Stimulated activated CD8-positive, alpha-beta memory T cell treated with anti-CD3 and anti-CD28 coated beads, Interleukin-7, amount 100 ng/mL, for 24 hours (primary cell): Measurements from ENCODE around the gene ZNF469.
"Not testable (repeated sequence)": the region's sequence is repeated elsewhere in the genome, so short reads cannot be mapped to it uniquely, and the experiment has no call there.

Source experiments
- DNase-seq: peaks from one replicate; pipeline ENCODE4 v3.0.0-alpha.2; 2020; ENCODE audit warnings: low read depth

Gene ZNF469

DNA sequence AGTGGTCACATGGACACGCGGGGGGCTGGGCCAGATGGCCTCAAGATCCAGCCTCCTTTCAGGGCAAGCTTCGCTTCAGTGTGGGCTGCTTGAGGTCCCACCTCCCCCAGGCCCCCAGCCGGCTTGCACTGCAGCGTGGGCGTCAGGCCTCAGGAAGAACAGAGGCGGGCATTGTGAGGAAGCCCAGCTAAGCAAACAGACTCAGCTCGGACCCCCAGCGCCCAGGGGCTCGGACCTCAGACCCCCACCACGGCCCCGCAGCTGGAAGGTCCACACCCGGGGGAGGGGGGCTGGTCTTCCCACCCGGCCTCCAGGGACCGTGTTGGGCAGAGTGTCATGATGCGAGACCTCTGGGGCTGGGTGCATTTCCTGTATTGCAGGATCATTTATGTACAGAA, 24.7 kb upstream of the ZNF469 start:
- DNase-seq = no peak

DNA sequence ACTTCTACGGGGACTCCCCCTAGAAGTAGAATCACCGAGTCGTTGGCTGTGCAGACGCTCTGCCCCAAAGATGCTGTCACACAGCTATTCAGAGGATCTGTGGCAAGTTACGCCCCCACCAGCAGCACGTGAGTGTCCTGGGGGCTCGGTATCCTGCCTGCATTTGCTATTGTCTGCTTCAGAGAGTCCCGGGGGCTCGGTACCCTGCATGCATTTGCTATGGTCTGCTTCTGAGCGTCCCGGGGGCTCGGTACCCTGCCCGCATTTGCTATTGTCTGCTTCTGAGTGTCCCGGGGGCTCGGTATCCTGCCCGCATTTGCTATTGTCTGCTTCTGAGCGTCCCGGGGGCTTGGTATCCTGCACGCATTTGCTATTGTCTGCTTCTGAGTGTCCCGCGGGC, 23.8 kb upstream of the ZNF469 start:
- no peak for DNase-seq

DNA sequence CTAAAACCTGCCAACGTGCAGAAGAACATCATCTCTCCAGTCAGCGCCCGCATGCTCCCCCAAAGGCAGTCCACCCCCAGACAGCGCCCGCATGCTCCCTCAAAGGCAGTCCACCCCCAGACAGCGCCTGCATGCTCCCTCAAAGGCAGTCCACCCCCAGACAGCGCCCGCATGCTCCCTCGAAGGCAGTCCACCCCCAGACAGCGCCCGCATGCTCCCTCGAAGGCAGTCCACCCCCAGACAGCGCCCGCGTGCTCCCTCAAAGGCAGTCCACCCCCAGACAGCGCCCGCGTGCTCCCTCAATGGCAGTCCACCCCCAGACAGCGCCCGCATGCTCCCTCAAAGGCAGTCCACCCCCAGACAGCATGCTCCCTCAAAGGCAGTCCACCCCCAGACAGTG, 22.4 kb upstream of the ZNF469 start:
- not testable (repeated sequence) for DNase-seq

DNA sequence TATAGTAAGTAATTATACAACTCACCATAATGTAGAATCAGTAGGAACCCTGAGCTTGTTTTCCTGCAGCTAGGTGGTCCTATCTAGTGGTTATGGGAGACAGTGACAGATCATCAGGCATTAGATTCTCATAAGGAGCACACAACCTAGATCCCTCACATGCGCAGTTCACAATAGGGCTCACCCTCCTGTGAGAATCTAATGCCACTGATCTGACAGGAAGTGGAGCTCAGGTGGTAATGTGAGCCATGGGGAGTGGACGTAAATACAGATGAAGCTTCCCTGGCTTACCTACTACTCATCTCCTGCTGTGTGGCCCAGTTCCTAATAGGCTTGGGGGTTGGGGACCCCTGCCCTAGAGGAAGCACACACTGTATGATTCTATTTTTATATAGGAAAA, 21.8 kb upstream of the ZNF469 start:
- no peak for DNase-seq

DNA sequence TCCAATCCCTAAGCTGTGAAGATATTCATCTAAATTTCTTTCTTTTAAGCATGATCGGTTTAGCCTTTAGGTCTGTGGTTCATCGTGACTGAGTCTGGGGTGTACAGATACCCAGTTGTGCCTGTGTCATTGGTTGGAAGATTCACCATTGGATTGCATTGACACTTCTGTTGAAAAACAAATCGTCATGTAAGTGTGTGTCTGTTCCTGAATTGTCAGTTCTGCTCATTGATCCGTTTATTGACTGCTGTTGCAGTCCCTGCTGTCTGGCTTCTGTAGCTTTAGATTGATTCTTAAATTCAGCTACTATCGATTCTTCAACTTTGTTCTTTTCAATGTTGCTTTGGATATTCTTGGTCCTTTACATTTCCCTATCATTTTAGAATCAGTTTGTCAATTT, 21.0 kb upstream of the ZNF469 start:
- no peak for DNase-seq

DNA sequence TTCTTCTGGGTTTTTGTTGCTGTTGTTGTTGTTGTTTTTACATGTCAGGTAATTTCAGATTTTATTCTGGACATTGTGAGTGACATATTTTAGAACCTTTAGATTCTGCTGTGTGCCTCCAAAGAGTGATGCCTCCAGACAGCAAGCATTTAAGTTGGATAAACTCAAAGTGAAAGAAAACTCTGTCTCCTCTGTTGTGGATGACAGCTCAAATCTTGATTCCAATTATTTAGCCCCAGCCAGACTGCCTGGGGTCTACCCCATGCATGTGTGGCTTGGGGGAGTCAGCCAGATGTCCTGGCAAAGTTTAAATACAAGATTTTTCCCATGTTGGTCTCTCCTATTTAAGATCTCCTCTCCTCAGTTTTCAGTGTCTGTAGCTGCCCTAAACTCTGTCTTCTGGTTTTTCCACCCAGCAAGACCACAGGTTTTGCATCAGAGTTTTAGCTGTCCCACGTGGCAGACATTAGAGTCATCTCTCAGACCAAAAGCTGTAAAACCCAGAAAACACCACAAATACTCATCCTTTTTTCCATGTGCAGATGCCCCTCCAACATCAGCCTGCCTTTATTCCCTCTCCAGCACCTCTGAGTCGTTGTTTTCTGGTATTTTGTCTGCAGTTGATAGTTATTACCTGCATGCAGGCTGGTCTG, 19.4 kb upstream of the ZNF469 start:
- no peak for DNase-seq

DNA sequence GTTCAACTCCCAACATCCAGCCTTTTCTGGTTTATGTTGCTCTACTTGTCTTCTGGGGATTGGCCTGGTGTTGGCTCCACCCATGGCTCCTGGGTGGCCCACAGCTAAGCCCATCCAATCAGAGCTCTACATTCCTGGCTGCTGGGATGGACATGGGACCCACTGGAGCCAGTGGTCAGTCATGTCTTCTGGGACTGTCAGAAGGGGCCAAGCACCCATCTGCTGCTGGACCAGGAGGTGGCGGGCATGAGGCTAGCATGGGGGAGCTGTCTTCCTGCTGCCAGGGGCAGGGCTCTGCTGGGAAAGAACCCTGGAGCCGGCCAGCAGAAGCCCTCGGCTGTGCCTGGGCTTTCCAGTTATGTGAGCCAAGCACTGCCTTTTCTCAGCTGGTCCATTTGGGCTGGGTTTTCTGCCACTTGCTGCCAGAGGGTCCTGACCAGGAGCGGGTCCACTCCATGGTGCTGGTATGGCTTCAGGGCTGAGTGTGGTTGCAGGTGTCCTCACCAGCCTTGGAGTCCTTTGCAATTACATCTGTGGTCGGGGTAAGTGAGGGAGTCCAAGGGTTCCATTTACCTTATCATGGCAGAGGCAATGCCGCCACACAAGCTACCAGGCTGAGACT, 17.4 kb upstream of the ZNF469 start:
- DNase-seq = no peak

DNA sequence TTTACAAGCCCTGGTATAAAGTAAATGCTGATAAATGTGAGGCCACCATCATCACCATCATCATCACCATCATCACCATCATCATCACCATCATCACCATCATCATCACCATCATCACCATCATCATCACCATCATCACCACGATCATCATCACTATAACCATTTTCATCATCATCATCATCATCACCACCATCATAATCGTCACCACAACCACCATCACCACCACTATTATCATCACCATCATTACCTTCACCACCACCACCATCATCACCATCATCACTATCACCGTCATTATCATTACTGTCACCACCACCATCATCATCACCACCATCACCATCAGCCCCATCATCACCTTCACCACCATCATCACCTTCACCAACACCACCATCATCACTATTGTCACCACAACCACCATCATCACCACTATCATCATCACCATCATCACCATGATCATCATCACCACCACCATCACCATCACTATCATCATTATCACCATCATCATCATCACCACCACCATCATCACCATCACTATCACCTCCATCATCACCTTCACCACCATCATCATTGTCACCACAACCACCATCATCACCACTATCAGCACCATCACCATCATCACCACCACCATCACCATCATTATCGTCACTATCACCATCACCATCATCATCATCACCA, 16.6 kb upstream of the ZNF469 start:
- DNase-seq = no peak

DNA sequence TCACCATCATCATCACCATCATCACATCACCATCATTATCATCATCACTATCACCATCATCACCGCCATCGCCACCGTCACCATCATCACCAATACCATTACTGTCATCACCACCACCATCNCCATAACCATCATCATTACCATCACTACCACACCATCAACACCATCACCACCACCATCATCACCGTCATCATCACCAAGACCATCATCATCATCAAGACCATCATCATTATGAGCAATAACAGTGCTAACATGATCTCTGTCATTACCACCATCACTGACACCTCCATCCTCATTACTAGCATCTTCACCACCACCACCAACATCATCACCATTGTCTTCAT, 16.1 kb upstream of the ZNF469 start:
- DNase-seq = no peak

DNA sequence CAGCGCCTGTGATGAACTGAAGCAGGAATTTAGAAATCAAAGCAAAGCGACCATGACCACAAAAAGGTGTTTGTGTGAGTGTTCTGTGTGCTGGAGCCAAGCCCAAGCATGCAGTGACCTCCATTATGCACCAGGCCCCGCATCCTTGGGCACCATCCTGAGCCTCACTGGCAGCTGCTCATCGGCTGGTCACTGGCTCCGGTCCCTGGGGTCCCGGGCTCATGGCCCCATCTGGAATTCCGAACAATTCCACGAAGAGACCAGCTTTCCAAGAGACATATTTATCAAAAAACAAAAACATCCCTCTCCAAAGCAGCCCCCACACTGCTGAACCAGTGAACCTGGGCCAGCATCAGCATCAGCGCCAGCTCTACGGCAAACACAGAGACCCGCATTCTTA, 15.2 kb upstream of the ZNF469 start:
- DNase-seq = no peak

DNA sequence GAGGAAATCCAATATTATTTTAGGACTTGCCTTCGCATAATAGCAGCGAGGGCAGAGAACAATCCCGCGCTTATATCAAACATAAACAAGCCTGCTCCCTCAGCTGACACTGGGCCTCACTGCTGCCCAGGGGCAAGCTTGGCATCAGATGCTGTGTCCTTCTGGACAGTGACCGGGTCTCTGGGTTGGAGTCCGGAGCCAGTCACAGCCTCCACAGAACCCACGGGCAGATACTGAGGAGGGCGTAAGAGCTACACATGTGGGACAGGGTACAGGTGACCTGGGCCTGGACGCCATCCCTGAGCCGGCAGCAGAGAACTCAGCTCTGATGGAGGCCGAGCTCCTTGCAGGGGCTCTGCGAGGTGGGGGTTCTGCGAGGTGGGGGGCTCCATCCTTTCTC, 14.7 kb upstream of the ZNF469 start:
- DNase-seq = no peak

DNA sequence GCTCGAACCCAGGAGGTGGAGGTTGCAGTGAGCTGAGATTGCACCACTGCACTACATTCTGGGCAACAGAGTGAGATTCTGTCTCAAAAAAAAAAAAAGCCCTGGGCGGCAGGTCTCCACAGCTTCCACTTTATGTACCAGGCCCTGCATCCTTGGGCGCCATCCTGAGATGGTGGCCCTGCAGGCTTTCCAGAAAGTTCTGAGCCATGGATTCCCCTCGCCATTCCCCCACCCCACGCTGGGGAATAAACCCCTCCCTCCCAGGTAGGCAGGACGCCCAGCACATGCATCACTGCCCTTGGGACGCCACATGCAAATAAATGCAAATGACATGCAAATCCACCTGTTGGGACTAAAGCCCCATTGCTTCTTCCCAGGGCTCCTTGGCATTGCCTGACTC, 13.8 kb upstream of the ZNF469 start:
- DNase-seq = no peak

DNA sequence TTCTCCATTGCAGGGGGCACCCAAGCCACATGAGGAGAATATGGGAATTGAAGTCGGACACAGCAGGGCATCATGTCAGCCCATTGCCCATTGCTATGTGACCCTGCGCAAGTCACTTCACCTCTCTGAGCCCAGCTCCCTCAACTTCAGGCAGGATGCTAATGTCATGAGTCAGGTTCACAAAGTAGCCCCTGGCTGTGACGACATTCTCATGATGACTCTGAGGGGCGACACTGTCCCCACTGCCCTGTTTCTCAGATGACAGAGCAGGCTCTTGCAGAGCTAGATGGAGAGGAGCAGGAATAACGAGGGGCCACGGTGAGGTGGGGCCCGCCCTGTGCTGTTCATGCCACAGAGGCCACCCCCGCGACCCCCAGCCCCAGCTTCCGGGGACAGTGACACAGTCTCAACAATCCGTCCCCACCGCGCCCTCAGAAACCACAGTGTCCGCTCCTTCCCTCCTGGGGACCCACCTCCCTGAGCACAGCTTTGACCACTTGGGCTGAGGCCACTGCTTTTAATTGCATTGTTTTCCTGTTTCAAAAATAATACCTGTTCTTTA, 13.2 kb upstream of the ZNF469 start:
- DNase-seq = no peak

DNA sequence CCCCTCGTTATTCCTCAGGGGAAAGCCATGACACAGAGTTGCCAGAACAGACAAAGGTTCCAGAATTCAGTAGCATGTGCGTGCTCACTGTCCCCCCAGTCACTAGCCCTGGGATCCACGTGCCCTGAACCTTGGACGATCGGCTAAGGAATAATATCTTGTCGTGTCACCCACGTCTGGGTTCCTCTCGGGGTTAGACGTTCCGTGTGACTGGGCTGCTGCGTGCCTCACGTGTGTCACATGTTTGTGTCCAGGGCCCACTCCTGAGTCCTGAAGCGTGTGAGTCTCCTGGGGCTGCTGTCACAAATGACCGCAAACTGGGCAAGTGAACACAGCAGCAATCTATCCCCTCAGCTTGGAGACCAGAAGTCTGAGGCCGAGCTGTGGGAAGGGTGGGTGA, 12.4 kb upstream of the ZNF469 start:
- no peak for DNase-seq

DNA sequence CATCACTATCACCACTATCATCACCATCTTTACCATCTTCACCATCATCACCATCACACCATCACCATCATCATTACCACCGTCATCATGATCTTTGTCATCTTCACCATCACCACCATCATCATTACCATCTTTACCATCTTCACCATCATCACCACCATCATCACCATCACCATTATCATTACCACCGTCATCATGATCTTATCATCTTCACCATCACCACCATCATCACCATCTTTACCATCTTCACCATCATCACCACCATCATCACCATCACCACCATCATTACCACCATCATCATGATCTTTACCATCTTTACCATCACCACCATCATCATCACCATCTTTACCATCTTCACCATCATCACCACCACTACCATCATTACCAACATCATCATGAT, 10.2 kb upstream of the ZNF469 start:
- DNase-seq = no peak

DNA sequence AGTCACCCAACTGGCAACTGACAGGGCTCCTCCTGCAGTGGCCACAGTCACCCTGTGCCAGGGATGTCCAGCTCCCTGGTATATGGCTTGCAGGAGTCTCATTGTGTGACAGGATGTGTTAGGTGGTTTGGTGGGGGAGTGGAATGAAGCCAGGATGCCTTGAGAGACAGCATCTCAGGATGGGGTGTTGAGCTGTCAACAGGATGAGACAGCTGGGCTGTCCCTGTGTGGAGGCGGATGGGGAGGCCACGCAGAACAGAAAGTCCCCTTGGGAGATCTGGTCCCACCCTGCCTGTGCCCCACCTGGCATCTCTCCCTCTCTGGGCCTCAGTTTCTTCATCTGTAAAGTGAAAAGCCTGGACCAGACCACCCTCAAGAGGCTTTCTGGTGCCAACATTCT, 9.5 kb upstream of the ZNF469 start:
- DNase-seq = no peak

DNA sequence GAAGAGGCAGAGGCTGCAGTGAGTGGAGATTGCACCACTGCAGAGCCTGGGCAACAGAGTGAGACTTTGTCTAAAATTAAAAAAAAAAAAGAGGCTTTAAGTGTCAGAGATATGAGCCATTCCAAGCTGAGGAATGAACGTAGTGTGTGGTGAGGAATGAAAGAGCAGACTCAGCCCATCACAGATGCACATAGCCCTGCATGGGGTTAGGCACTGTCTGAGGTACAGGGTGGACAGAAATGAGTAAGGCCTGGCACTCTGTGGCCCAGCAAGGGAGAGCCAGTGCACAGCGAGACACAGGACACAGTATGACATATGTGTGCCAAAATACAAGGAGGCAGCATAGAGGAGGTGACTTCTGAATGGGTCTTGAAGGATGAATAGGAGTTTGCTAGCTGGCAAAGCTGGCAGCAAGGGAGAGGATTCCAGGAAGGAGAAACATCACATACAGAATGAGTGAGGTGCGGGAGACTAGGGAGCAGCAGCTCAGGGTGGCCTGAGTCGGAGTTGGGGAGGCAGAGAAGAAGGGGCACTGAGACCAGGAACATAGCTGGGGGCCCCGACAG, 8.7 kb upstream of the ZNF469 start:
- no peak for DNase-seq

DNA sequence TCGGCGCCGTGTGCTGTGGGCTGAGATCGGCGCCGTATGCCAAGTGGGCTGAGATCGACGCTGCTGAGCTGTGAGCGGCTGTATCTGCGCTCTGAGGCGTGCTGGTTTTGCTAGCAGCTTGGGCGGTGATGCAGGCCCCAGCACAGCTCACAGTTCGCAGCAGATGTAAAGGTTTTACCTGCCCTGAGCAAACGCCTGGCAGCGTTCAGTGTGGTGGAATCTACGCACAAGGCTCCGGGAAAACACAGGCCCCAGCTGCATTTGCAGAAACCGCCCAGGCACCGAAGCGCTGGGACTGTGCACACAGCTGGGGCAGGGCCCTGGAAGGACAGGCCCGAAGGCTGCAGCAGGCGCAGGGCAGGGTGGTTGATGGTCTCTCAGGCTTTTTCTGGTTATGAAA, 8.0 kb upstream of the ZNF469 start:
- DNase-seq = no peak

DNA sequence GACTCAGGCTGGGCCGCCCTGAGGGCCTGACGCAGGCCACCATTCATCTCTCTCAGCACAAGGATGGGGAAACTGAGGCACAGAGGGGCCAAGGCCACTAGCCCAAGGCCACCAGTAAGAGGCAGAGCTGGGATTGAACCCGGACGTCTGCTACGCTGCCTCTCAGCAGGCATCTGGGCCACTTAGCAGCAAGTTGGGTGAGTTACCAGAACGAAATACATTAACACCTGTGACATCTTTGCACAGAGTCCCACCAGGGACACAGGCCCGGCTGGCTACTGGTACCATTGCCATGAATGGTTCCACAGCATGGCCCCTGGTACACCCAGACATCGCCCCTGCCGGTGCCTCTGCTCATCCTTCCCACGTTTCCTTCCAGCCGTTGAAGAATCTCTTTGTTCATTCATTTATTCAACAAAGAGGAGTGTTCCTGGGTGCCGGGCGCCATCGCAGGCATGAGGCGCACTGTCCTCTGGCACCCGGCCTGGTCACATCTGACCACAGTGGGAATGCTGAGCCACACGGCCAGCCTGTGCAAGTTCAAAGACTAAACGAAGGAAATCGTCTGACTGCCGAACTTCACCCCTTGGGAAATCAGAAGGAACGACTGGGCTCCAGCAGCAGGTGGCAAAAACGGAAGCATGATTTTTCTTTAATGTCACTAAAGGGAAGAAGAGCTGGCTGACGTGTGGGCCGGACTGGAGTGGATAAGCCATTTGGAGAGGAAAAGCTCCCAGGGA, 7.4 kb upstream of the ZNF469 start:
- no peak for DNase-seq

DNA sequence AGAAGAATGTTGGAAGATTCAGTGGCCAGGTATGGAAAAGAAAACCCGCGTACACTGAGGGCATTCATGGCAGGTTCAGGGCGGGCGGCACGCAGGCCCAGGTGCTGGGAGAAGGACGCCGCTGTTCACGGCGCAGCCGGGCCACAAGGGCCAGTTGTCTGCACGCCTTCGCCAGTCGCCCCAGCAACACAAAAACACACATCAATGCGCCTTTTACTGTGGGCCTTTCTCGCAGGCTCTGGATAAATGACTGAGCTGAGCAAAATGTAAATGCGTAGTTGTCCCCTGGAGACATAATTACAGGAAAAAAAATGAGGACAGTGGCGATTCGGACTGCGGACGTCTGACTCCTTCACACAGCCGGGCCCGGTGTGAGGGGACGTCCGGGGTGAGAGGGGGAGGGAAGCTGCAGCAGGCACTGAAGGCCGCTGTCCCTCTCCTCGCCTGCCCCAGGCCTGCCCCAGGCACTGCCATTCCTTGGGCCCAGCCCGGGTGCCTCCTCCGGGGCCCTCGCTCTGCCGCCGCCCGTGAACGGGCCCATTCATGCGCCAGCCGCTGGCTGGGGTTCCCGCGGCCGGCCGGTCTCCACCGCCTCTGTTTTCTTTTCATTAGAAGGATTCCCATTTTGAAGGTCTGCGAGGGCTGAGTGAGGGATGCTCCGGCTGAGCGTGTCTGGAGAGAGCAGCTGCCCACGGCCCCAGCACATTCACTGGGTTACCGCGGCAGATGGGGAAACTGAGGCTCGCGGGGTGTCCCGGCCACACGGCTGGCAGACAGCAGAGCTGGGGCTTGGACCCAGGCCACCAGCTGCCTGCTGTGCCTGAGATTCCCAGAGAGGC, 6.5 kb upstream of the ZNF469 start:
- no peak for DNase-seq

DNA sequence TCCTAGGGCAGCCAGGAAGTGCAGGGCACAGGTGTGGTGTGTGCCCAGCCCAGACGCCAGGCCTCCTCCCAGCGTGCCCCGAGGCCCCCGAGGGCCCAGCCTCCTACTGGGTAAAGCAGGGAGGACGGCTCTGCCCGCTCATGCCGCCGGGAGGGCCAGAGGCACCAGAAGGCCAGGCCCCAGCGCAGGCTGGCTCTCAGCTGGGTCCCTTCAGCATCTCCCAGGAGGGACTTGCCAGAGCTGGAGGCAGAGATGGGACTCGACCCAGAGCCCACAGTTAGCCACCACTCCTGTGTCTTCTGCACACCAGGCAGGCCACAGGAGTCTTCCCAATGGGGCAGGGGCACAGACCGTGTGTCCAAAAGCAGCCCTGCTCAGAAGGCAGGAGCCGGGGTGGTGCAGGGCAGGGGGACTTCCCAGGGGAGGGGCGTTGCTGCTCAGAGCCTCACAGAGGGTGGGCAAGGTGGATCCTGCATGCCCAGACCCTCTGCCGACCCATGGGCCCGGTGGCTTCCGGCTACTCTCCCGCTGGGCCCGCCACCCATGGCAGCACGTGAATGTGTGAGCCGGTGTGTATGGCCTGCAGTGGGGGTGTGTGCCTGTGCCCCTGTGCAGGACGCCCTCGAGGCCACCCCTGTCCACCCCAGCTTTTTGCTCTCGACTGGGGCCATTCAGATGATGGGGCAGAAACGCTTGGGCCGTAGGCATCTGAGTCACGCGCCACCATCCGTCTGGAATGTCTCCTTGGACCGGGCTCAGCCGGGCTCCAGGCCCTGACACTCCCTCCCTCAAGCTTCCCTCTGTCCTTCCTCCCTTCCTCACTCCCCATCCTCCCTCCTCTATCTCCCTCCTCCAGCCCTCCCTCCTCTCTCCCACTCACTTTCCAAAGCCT, 5.7 kb upstream of the ZNF469 start:
- no peak for DNase-seq
